Kidney (tissue), 22 donors: Measurements from ENCODE around the gene IL10RB. TPM values are rescaled to one million over a fixed set of nuclear protein-coding genes. Genes with fewer than 3 reads are reported as not detected.
A peak's percentile ranks its signal among the peaks of the same experiment; 100 is the strongest.

Source experiments
- DNase-seq, 5 donors: peaks; one replicate each; pipeline ENCODE4 v3.0.0-alpha.2; 2013 to 2020
- FAIRE-seq: peaks from 2 replicates; lab custom pipeline; 2012; peaks lifted over from hg19 to GRCh38; lab: Jason Lieb, UNC
- H3K27ac ChIP-seq, 2 donors: one replicate each; pipeline ENCODE4 v1.7.0; 2013; ENCODE audit warnings: low read depth in 2 of 2, low read length in 2 of 2, inconsistent platforms in 1 of 2
- H3K27me3 ChIP-seq: one replicate; pipeline ENCODE4 v1.7.1; 2013; ENCODE audit warnings: low read length, inconsistent platforms; ENCODE audit not compliant: control insufficient read depth, insufficient read depth
- H3K36me3 ChIP-seq, 3 donors: one replicate each; pipeline versions ENCODE4 v1.7.0 to v1.7.1; 2013; ENCODE audit warnings: low read length in 3 of 3, control low read depth in 1 of 3, inconsistent platforms in 1 of 3; ENCODE audit not compliant: insufficient read depth in 3 of 3, control insufficient read depth in 2 of 3
- H3K4me1 ChIP-seq, 3 donors: one replicate each; pipeline versions ENCODE4 v1.7.0 to v1.7.1; 2013; ENCODE audit warnings: low read length in 3 of 3, inconsistent platforms in 1 of 3, low read depth in 1 of 3; ENCODE audit not compliant: control insufficient read depth in 2 of 3, insufficient read depth in 2 of 3
- H3K4me3 ChIP-seq, 3 donors: one replicate each; pipeline versions ENCODE4 v1.7.0 to v1.8.1; 2013; ENCODE audit warnings: low read length in 3 of 3, control low read depth in 1 of 3, inconsistent platforms in 1 of 3
- H3K9ac ChIP-seq, 3 donors: one replicate each; pipeline versions ENCODE4 v1.7.0 to v1.7.1; 2013; ENCODE audit warnings: low read length in 3 of 3, control low read depth in 1 of 3, inconsistent platforms in 1 of 3
- H3K9me3 ChIP-seq, 3 donors: one replicate each; pipeline versions ENCODE4 v1.7.0 to v1.7.1; 2013; ENCODE audit warnings: low read length in 3 of 3, control low read depth in 1 of 3, inconsistent platforms in 1 of 3; ENCODE audit not compliant: control insufficient read depth in 2 of 3, insufficient read depth in 1 of 3
- CTCF ChIP-seq: IDR thresholded peaks from 3 replicates; pipeline ENCODE4 v1.5.1; 2012; ENCODE audit warnings: mild to moderate bottlenecking, moderate library complexity, borderline replicate concordance; ENCODE audit not compliant: insufficient read depth; ENCODE audit errors: extremely low read depth
- intact Hi-C: fragments of 100-400 bp; cut with DNase I; formaldehyde crosslinking; loops from one replicate; pipeline ENCODE4 v1.11.1; 2022
- long read RNA-seq, 10 donors: library from polyadenylated mRNA in 1 of 10; unstranded in 1 of 10; transcript quantifications; one replicate each; pipeline ENCODE4 v2.0.0 and lab custom pipeline, GENCODE V29; 2021 to 2026
- polyA plus RNA-seq: library from polyadenylated mRNA; stranded (reverse); fragments of 350-450 nt; fragmentation: Illumina TruSeq; extraction: RNeasy Lipid Tissue Mini Kit (QIAGEN cat#74804); gene quantifications from one replicate; pipeline ENCODE4 v1.2.3, GENCODE V29; 2014; ENCODE audit warnings: low read depth, low replicate concordance; ENCODE audit not compliant: insufficient read depth
- total RNA-seq: library from RNA; stranded (reverse); fragmentation: NEBNext Ultra II Directional; extraction: Animal tissue kit (Norgen Biotek cat#: 25700); gene quantifications from one replicate; pipeline ENCODE4 v1.2.1, GENCODE V29; 2021
- donor health status: control.
- donor health status: control.
- donor health status: control.
- donor health status: control.
- donor health status: control.
- donor health status: DM: yes; HTN: yes; CAD: no.
- donor health status: Normal renal cell carcinoma (clear cell type).

The IL10RB gene
- total RNA-seq = 27.3 TPM
- 21.5 TPM for polyA plus RNA-seq
- long read RNA-seq, donor 1, transcript IL10RB-201 (7 exons, 1,963 nt) = major isoform, 9 of 11 reads
- long read RNA-seq, donor 1, partial matches to known transcripts = 0 of 11 reads
- long read RNA-seq, donor 1, other reads (novel, unspliced or antisense) = 0 of 11 reads
- long read RNA-seq, donor 2, transcript IL10RB-201 (7 exons, 1,963 nt) = major isoform, 6 of 7 reads
- long read RNA-seq, donor 2, partial matches to known transcripts = 0 of 7 reads
- long read RNA-seq, donor 2, other reads (novel, unspliced or antisense) = 0 of 7 reads
- long read RNA-seq, donor 3, transcript IL10RB-201 (7 exons, 1,963 nt) = major isoform, 15 of 20 reads
- long read RNA-seq, donor 3, partial matches to known transcripts = 5 of 20 reads
- long read RNA-seq, donor 3, other reads (novel, unspliced or antisense) = 0 of 20 reads
- long read RNA-seq, donor 4, transcript IL10RB-201 (7 exons, 1,963 nt) = major isoform, 14 of 15 reads
- long read RNA-seq, donor 4, partial matches to known transcripts = 0 of 15 reads
- long read RNA-seq, donor 4, other reads (novel, unspliced or antisense) = 0 of 15 reads
- long read RNA-seq, donor 5, partial matches to known transcripts = 0 of 1 reads
- long read RNA-seq, donor 5, other reads (novel, unspliced or antisense) = 0 of 1 reads
- long read RNA-seq, donor 6, transcript IL10RB-201 (7 exons, 1,963 nt) = major isoform, 6 of 6 reads
- long read RNA-seq, donor 6, partial matches to known transcripts = 0 of 6 reads
- long read RNA-seq, donor 6, other reads (novel, unspliced or antisense) = 0 of 6 reads
- long read RNA-seq, donor 7, transcript IL10RB-201 (7 exons, 1,963 nt) = major isoform, 19 of 51 reads
- long read RNA-seq, donor 7, partial matches to known transcripts = 0 of 51 reads
- long read RNA-seq, donor 7, other reads (novel, unspliced or antisense) = 32 of 51 reads
- long read RNA-seq, donor 8, transcript IL10RB-201 (7 exons, 1,963 nt) = major isoform, 11 of 14 reads
- long read RNA-seq, donor 8, partial matches to known transcripts = 0 of 14 reads
- long read RNA-seq, donor 8, other reads (novel, unspliced or antisense) = 0 of 14 reads
- long read RNA-seq, donor 9, transcript IL10RB-201 (7 exons, 1,963 nt) = major isoform, 5 of 5 reads
- long read RNA-seq, donor 9, partial matches to known transcripts = 0 of 5 reads
- long read RNA-seq, donor 9, other reads (novel, unspliced or antisense) = 0 of 5 reads
- long read RNA-seq, donor 10, transcript IL10RB-201 (7 exons, 1,963 nt) = major isoform, 6 of 7 reads
- long read RNA-seq, donor 10, partial matches to known transcripts = 0 of 7 reads
- long read RNA-seq, donor 10, other reads (novel, unspliced or antisense) = 0 of 7 reads

DNA sequence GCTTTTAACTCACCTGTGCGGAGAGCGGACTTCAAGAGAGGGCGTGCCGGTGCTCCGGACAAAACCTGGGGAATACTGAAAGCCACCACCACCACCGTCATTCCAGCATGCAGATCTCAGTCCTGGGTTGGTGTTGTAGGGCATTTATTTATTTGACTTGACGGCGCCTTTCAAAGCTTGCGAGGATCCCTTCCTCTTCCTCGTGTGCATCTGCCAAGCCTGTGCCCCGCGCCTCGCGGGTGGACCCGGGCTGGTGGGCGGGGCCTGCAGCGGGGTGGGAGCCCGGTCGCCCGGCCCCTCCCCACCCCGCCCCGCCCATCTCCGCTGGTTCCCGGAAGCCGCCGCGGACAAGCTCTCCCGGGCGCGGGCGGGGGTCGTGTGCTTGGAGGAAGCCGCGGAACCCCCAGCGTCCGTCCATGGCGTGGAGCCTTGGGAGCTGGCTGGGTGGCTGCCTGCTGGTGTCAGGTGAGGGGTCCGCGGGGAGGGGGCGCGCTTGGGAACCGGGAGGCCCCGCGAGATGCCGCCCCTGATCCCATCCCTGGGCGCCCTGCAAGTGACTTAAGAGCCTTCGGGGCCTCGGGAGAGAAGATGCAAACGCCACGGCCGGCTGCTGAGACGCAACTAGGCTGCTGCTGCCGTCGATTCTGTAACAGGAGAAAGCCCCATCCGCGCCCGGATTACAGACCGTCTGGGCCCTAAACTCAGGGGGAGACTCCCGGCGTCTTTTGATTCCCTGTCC is at the start of gene IL10RB:
IL10RB (plus strand) TSS at position 318 of the 739 bp plus-strand sequence; CDS start at position 417, 99 bp downstream.
- intact Hi-C loops = no loop called here
- TF ChIP-seq CTCF = peak; percentile 2
- Histone ChIP-seq H3K4me3 (peak within 1 kb of the TSS; percentile 80 to 86 (median 82)), H3K4me1 (peaks cover 0 to 8% (median 0%) of the 10 kb centered on the region in 3 donors), H3K27me3 (no peaks in the 10 kb centered on the region), H3K36me3 (peaks cover 0 to 3% (median 0%) of the 10 kb centered on the region in 3 donors), H3K9ac (peak within 1 kb of the TSS; percentile 60 to 78 (median 62)), H3K27ac (peak within 1 kb of the TSS; percentile 61 to 85), H3K9me3 (no peaks in the 10 kb centered on the region)
- DNase-seq = peak; percentile 81 to 93 (median 87)
- no peak for FAIRE-seq

DNA sequence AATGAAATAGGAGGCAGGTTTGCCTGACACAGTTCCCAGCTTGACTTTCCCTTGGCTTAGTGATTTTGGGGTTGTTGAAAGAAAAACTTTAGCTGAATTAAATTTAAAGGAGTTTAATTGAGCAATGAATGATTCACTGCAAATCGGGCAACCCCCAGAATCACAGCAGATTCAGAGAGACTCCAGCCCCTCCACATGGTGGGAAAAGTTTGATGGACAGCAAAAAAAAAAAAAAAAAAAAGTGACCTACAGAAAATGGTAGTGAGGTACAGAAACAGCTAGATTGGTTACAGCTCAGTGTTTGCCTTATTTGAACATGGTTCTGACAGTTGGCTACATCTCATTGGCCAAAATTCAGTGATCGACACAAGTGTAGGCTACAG is 49.0 kb upstream of the IL10RB start:
- no peaks in the 10 kb centered on the region for H3K9me3 ChIP-seq
- H3K27me3 ChIP-seq = no peaks in the 10 kb centered on the region
- H3K27ac ChIP-seq = no peak overlapping the region
- DNase-seq (no peak), FAIRE-seq (no peak)
- intact Hi-C loops = no loop called here
- no peak for TF ChIP-seq CTCF
- no peak overlapping the region for H3K4me3 ChIP-seq
- no peaks in the 10 kb centered on the region for H3K4me1 ChIP-seq
- no peaks in the 10 kb centered on the region for H3K36me3 ChIP-seq
- H3K9ac ChIP-seq = no peak overlapping the region

DNA sequence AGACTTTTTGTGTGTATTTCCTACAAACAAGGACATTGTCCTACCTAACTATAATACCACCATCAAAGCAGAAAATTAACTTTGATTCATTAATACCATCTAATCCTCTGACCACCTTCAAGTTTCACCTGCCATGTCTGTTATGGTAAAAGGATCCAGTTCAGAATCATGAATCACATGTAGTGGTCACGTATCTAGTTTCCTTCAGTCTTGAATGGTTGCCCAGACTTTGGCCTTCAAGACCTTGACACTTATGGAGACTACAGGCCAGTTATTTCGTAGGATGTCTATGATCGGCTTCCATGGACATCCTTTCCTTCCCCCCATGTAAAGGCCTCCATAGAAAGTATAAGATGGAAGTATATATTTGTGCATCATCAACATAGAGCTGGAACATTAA is 46.9 kb upstream of the IL10RB start:
- H3K9me3 ChIP-seq = no peaks in the 10 kb centered on the region
- FAIRE-seq = no peak
- H3K27ac ChIP-seq = no peak overlapping the region
- no peaks in the 10 kb centered on the region for H3K27me3 ChIP-seq
- H3K36me3 ChIP-seq = no peaks in the 10 kb centered on the region
- H3K4me3 ChIP-seq = no peak overlapping the region
- no peak for DNase-seq
- intact Hi-C loops = no loop called here
- H3K4me1 ChIP-seq = no peaks in the 10 kb centered on the region
- no peak for TF ChIP-seq CTCF
- no peak overlapping the region for H3K9ac ChIP-seq
